GM21825 (cell line): ENCODE measurements around the gene CCL28.
"Not testable (repeated sequence)": the region's sequence is repeated elsewhere in the genome, so short reads cannot be mapped to it uniquely, and the experiment has no call there.

Experiments used
- ATAC-seq: cut with Tn5 transposase; IDR thresholded peaks from one replicate; pipeline ENCODE4 v1.9.1; 2021; ENCODE audit warnings: mild to moderate bottlenecking, moderate library complexity; ENCODE audit not compliant: unreplicated experiment

Gene CCL28

GRCh38 chr5:43411495-43411894 is 696 bp downstream of the CCL28 start:
- no peak for ATAC-seq

GRCh38 chr5:43410414-43410813 is 1.8 kb downstream of the CCL28 start:
- no peak for ATAC-seq

GRCh38 chr5:43409809-43410271 is 2.4 kb downstream of the CCL28 start:
- no peak for ATAC-seq

GRCh38 chr5:43402524-43403066 is 9.6 kb downstream of the CCL28 start:
- not testable (repeated sequence) for ATAC-seq

GRCh38 chr5:43401827-43402226 is 10.4 kb downstream of the CCL28 start:
- ATAC-seq = no peak

GRCh38 chr5:43400082-43400481 is 12.1 kb downstream of the CCL28 start:
- no peak for ATAC-seq

GRCh38 chr5:43396762-43397304 is 15.4 kb downstream of the CCL28 start:
- ATAC-seq = peak; percentile 98

GRCh38 chr5:43390471-43390870 is 21.7 kb downstream of the CCL28 start:
- no peak for ATAC-seq

- ATAC-seq = no peak
These were observed 22.4 kb downstream of the CCL28 start for GRCh38 chr5:43389679-43390329.

GRCh38 chr5:43386960-43387362 is 25.2 kb downstream of the CCL28 start:
- peak; percentile 52 for ATAC-seq

- no peak for ATAC-seq
These were observed 35.6 kb downstream of the CCL28 start for GRCh38 chr5:43376496-43377140.

- ATAC-seq = no peak
These were observed 40.4 kb downstream of the CCL28 start for GRCh38 chr5:43371821-43372220.

GRCh38 chr5:43370352-43370751 is 41.8 kb downstream of the CCL28 start:
- ATAC-seq = no peak

GRCh38 chr5:43369651-43370050 is 42.5 kb downstream of the CCL28 start:
- no peak for ATAC-seq

- no peak for ATAC-seq
These were observed 44.1 kb downstream of the CCL28 start for GRCh38 chr5:43367909-43368669.

GRCh38 chr5:43367453-43367852 is 44.7 kb downstream of the CCL28 start:
- ATAC-seq = no peak

- ATAC-seq = not testable (repeated sequence)
These were observed 45.4 kb downstream of the CCL28 start for GRCh38 chr5:43366680-43367246.

- not testable (repeated sequence) for ATAC-seq
These were observed 47.0 kb downstream of the CCL28 start for GRCh38 chr5:43365155-43365554.

- ATAC-seq = no peak
These were observed 48.6 kb downstream of the CCL28 start for GRCh38 chr5:43363445-43364152.

- no peak for ATAC-seq
These were observed 49.3 kb downstream of the CCL28 start for GRCh38 chr5:43362725-43363435.
